ENCODE data around the gene SREBF1.
A peak's percentile ranks its signal among the peaks of the same experiment; 100 is the strongest.
"Not testable (repeated sequence)": the region's sequence is repeated elsewhere in the genome, so short reads cannot be mapped to it uniquely, and the experiment has no call there.

Gene SREBF1

DNA sequence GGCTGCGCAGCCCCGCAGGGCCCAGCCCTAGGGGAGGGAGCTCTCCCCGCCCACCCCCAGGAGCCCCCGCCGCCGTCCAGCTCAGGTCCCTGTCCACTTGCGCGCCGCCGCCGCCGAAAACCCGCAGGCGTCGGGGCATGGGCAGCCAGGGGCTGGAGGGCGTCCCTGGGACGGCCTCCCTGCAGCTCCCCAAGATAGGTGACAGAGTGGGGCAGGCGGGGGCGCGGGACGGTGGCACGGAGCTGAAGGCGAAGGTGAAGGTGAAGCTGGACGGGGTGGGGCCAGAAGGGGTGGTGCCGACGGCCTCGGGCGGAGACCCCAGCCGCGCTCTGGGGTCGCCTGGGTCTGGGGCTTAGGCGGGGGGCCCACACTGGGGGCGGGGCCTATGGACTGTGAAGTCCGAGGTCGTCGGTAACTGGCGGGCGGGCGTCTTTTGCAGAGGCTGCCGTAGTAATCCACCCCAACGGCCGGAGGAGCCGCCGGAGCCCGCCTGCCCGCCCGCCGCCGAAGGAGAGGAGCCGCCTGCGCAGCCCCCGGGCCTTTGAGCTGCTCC lies 27.2 kb downstream of the SREBF1 start:
- DNase-seq: no peak

- DNase-seq: peak; percentile 37
Measured at GRCh38 chr17:17808706-17809432, 27.9 kb downstream of the SREBF1 start.

DNA sequence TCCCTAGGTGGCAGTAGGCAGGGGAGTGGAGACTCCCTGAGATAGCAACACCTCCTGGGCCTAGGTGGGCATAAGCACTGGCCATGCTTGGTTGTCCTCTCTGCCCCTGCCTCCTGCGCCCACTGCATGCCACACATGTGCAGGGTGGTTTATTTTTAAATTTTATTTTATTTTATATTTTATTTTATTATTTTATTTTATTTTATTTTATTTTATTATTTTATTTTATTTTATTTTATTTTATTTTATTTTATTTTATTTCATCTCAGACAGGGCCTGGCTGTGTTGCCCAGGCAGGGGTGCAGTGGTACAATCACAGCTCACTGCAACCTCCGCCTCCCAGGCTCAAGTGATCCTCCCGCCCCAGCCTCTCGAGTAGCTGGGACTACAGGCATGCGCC lies 28.6 kb downstream of the SREBF1 start:
- DNase-seq: not testable (repeated sequence)

DNA sequence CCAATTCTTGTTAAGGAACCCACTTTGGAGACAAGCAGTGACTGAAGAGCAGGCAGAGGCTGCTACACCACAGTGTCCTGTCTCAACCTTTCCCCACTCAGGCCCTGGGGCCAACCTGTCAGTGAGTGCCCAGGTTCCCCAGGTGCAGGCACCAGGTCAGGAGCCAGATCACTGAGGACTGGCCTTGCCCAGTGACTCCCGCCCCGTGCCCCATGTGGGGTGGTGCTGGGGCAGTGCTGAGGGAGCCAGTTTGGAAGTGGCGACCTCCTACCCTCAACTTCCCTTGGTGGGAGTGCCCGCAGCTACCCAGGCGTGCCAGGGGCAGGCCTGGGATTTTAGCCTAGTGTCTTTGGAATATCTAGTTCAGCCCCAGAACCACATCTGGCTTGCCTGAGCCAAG lies 29.3 kb downstream of the SREBF1 start:
- no peak for DNase-seq

DNA sequence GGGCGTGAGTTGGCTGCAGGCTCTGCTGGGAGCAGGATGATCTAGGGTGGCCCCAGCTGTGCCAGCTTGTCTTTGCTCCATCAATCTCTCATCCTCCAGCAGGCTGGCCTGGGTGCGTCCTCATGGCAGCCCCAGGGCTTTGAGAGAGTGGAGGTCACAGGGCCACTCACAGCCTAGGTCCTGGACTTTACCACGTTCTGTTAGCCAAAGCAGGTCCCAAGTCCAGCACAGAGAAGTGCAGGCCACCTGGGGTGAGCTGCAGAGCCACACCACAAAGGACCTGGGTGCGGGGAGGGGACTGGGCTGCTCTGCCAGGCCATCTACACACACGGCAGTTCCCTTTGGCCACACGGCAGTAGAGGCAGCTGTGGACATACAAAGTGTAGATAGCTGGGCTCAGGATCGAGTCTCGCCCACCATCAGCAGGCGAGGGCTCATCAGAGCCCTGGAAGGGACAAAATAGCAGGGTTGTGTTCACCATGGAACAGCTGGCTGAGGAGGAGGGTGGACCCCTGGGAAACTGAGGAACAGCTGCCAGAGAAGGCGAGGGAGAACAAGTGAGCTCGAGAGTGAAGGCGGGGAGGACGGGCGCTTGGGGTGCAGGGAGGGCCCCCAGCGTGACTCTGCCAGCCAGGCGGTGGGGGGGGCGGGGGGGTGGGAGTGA lies 30.0 kb downstream of the SREBF1 start:
- no peak for DNase-seq

DNA sequence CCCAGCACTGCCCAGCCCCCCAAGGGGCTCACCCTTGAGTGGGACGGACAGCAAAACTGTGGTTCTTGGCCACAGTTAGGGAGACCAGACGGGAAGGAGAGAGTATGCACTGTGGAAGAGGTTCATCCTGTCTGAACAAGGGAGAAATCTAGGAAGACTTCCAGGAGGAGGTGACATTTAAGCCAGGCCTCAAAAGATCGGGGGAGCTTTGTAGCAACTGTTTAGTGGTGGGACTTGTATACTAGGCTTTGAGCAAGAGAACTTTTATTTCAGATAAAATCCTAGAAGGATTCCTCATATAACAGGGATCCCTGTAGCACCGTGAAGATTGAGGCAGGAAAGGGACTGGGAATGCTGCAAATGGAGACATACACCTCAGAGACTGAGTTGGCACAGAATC lies 30.8 kb downstream of the SREBF1 start:
- no peak for DNase-seq

DNA sequence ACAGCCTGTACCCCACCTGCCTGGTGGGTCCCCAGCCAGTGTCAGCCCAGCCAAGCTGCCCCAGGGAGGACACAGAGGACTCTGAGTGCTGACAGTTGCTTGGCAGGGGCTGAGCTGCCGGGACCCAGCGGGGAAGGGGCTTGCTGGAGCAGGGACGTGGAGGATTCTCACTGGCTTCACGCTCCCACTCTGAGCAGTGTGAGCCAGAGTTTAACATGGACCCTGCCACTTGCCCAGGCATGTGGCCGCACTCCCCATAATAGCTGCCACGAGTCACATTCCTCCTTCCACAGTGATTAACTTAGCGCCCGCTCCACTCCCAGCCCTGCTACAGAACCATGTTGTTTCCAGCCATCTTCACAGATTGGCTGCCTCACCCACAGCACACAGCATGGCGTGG lies 31.2 kb downstream of the SREBF1 start:
- no peak for DNase-seq

- DNase-seq: no peak
Measured at GRCh38 chr17:17804007-17804406, 32.8 kb downstream of the SREBF1 start.

DNA sequence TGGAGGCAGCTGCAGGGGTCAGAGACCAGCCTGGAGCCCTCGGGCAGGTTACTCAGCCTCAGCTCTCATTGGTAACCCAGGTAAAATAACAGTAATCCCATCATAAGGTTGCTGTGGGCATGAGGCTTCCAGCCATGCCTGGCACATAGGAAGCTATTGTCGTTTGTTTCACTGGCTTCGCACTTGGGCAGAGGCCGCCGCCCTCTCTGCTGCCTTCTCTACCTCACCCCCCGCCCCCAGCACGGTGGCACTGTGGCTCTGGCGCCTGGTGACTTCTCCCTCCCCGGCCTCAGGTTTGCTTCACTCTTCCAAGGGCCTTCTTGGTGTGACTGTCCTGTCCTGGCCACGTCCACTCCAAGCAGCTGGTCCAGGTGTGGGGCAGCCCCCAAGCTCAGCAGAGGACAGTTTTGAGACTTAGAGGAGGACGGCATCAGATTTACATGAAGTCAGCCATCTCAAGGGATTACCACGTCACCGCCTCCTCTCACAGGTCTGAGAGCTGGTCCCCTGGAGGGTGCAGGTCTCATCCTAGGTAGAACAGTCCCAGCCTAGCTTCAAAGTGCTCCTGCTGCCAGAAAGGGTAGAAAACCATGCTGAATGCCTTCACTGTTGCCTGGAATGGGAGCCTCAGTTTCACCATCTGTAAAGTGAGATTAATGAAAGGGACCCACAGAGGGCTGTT lies 34.8 kb downstream of the SREBF1 start:
- no peak for DNase-seq

DNA sequence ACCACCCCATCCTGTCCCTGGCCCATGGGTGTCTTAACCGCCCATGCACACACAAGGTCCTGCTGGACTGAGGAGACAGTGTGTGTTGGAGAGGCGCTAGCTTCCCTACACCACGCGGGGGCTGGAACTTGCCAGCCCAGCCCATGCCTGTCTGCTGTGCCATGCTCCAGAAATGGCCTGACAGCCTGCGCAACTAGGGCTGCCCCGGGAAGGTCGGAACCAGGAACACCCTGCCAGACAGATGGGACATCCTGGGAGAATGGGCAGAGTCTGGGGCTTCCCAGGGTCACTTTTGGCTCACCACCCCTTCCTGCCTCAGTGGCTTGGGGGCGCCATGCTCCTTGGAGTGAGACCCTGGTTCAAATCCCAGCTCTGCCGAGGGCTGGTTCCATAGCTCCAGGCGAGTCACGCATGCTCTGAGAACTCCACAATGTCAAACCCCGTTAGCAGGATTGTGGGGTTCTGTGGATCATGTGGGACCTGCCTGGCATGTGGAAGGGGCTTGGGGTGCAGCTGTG lies 36.2 kb downstream of the SREBF1 start:
- DNase-seq: no peak

DNA sequence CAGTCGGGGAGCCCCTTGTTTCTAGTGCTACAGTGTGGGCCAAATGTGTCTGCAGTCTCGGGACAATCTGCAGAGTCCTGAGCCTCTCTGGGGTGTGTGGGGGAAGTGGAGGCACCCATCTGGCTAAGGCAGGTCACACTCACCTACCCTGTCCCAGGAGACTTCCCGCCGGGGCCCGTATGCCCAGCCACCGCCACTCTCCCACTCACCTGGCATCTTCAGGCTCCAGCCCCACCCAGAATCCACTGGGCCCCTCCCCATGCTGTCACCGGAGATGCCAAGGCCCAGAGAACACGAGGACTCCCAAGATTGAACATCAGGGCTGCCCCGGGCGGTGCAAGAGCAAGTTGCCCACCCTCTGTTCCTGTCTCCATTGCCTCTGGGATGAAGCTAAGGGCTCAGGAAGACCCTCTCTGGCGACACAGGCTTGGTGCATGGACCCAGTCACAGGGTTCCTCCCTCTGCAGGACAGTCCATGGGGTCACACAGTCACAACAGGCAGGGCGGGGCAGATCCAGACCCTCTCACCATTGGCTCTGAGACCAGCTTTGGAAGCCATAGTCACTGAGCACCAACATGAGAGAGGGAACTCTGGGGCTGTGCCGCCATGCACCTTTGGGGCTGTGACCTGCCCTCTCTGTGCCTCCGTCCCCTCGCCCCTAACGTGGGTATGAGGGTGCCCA lies 38.1 kb downstream of the SREBF1 start:
- DNase-seq: no peak

- DNase-seq: no peak
Measured at GRCh38 chr17:17798010-17798556, 38.7 kb downstream of the SREBF1 start.

GRCh38 chr17:17797119-17797809 lies 39.5 kb downstream of the SREBF1 start:
- DNase-seq: no peak

- DNase-seq: no peak
Measured at GRCh38 chr17:17796787-17797061, 40.1 kb downstream of the SREBF1 start.

DNA sequence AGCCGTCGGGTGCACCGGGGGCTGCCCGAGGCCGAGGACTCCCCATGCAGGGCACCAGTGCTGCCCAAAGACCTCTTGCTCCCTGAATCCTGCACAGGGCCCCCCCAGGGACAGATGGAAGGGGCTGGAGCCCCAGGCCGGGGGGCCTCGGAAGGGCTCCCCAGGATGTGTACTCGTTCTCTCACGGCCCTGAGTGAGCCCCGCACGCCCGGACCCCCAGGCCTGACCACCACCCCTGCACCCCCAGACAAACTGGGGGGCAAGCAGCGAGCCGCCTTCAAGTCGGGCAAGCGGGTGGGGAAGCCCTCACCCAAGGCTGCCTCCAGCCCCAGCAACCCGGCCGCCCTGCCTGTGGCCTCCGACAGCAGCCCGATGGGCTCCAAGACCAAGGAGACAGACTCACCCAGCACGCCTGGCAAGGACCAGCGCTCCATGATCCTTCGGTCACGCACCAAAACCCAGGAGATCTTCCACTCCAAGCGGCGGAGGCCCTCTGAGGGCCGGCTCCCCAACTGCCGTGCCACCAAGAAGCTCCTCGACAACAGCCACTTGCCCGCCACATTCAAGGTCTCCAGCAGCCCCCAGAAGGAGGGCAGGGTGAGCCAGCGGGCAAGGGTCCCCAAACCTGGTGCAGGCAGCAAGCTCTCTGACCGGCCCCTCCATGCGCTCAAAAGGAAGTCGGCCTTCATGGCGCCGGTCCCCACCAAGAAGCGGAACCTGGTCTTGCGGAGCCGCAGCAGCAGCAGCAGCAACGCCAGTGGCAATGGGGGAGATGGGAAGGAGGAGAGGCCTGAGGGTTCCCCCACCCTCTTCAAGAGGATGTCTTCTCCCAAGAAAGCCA lies 40.6 kb downstream of the SREBF1 start:
- no peak for DNase-seq

DNA sequence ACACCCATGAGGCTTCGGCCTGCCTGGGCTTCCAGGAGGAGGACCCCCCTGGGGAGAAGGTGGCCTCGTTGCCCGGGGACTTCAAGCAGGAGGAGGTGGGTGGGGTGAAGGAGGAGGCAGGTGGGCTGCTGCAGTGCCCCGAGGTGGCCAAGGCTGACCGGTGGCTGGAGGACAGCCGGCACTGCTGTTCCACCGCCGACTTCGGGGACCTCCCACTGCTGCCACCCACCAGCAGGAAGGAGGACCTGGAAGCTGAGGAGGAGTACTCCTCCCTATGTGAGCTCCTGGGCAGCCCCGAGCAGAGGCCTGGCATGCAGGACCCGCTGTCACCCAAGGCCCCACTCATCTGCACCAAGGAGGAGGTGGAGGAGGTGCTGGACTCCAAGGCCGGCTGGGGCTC lies 41.5 kb downstream of the SREBF1 start:
- DNase-seq: no peak

DNA sequence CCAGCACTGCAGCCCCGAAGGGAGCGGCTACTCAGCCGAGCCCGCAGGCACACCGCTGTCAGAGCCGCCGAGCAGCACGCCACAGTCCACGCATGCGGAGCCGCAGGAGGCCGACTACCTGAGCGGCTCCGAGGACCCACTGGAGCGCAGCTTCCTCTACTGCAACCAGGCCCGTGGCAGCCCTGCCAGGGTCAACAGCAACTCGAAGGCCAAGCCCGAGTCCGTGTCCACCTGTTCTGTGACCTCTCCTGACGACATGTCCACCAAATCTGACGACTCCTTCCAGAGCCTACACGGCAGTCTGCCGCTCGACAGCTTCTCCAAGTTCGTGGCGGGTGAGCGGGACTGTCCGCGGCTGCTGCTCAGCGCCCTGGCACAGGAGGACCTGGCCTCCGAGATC lies 42.4 kb downstream of the SREBF1 start:
- no peak for DNase-seq

DNA sequence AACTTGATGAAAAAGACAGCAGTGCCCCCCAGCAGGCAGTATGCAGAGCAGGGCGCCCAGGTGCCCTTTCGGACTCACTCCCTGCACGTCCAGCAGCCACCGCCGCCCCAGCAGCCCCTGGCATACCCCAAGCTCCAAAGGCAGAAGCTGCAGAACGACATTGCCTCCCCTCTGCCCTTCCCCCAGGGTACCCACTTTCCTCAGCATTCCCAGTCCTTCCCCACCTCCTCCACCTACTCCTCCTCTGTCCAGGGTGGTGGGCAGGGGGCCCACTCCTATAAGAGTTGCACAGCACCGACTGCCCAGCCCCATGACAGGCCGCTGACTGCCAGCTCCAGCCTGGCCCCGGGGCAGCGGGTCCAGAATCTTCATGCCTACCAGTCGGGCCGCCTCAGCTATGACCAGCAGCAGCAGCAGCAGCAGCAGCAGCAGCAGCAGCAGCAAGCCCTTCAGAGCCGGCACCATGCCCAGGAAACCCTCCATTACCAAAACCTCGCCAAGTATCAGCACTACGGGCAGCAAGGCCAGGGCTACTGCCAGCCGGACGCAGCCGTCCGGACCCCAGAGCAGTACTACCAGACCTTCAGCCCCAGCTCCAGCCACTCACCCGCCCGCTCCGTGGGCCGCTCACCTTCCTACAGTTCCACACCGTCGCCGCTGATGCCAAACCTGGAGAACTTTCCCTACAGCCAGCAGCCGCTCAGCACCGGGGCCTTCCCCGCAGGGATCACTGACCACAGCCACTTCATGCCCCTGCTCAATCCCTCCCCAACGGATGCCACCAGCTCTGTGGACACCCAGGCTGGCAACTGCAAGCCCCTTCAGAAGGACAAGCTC lies 43.2 kb downstream of the SREBF1 start:
- no peak for DNase-seq

GRCh38 chr17:17792551-17793377 lies 44.0 kb downstream of the SREBF1 start:
- peak; percentile 84 for DNase-seq

All from fibroblast of skin of right biceps (primary cell).